IgD-negative memory B cell (primary cell): ENCODE measurements around the gene MYO7A. TPM values are rescaled to one million over a fixed set of nuclear protein-coding genes. Genes with fewer than 3 reads are reported as not detected.

Source experiments
- H3K27ac Mint-ChIP-seq, 3 donors: one replicate each; pipeline ENCODE4 v1.8.0; 2020 to 2022; ENCODE audit warnings: mild to moderate bottlenecking in 3 of 3, mixed read lengths in 3 of 3, moderate library complexity in 1 of 3
- H3K27me3 Mint-ChIP-seq: one replicate; pipeline ENCODE4 v1.8.0; 2021; ENCODE audit warnings: mixed read lengths
- H3K36me3 Mint-ChIP-seq: one replicate; pipeline ENCODE4 v1.8.0; 2020; ENCODE audit warnings: mild to moderate bottlenecking, mixed read lengths
- H3K4me1 Mint-ChIP-seq, 3 donors: one replicate each; pipeline ENCODE4 v1.8.0; 2020 to 2022; ENCODE audit warnings: mixed read lengths in 3 of 3, mild to moderate bottlenecking in 1 of 3
- H3K4me3 Mint-ChIP-seq, 4 donors: one replicate each; pipeline ENCODE4 v1.8.0; 2020 to 2022; ENCODE audit warnings: mild to moderate bottlenecking in 4 of 4, mixed read lengths in 4 of 4, moderate library complexity in 3 of 4
- H3K9me3 Mint-ChIP-seq, 3 donors: one replicate each; pipeline ENCODE4 v1.8.0; 2020 to 2021; ENCODE audit warnings: mixed read lengths in 3 of 3, mild to moderate bottlenecking in 1 of 3
- polyA plus RNA-seq: library from polyadenylated mRNA; unstranded; fragments of 300-500 nt; fragmentation: Illumina TruSeq; gene quantifications from one replicate; pipeline ENCODE4 v1.2.3, GENCODE V29; 2021

Gene MYO7A
- polyA plus RNA-seq, 1 donor from 2014 or later, result not detected

GRCh38 chr11:77101043-77101537, 27.0 kb upstream of the MYO7A start:
- H3K4me1 Mint-ChIP-seq, result no peaks in the 10 kb centered on the region
- H3K27ac Mint-ChIP-seq, result no peak overlapping the region

DNA sequence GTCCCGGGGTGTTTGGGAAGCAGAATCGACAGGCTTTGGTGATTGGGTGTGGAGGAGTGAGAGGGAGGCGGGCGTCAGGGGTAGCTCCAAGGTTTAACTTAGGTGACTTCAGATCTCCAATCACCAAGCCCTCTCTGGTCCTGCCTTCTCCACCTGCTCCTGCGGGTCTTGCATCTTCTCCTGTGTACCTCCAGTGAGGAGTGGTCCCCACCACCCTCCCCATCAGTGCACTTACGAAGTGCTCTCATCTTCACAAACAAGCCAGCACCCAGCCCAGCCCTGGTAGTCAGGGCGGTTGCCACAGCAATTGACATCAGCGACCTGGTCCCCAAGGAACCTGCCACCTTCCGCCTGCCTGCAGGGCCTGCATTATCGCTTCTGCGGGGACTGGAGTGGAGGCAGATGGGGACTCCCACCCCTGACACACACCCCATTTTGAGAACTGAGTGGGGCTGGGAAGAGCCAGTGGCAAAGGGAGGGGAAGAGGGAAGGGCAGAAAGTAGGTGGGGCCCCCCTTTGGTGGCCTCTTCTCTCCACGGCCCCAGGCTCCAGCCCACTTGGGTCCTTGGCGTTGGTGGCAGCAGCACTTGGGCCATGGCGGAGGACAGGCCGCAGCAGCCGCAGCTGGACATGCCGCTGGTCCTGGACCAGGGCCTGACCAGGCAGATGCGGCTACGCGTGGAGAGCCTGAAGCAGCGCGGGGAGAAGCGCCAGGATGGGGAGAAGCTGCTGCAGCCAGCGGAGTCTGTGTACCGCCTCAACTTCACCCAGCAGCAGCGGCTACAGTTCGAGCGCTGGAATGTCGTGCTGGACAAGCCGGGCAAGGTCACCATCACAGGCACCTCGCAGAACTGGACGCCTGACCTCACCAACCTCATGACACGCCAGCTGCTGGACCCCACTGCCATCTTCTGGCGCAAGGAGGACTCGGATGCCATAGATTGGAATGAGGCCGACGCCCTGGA, 25.5 kb upstream of the MYO7A start, which contains the start of gene OMP:
TSS of gene OMP (plus strand) at position 595 of the 965 bp plus-strand sequence. CDS start at position 595, 0 bp downstream.
- Mint-ChIP-seq H3K4me3 (no peak within 1 kb of the TSS), H3K36me3 (no peaks in the 10 kb centered on the region), H3K4me1 (no peaks in the 10 kb centered on the region), H3K9me3 (no peaks in the 10 kb centered on the region), H3K27me3 (peaks cover 3% of the 10 kb centered on the region), H3K27ac (no peak within 1 kb of the TSS)

More at GRCh38 chr11:77101043-77101537, 27.0 kb upstream of the MYO7A start:
- Mint-ChIP-seq H3K9me3 (no peaks in the 10 kb centered on the region), H3K36me3 (no peaks in the 10 kb centered on the region), H3K4me3 (no peak overlapping the region), H3K27me3 (peaks cover 3% of the 10 kb centered on the region)

DNA sequence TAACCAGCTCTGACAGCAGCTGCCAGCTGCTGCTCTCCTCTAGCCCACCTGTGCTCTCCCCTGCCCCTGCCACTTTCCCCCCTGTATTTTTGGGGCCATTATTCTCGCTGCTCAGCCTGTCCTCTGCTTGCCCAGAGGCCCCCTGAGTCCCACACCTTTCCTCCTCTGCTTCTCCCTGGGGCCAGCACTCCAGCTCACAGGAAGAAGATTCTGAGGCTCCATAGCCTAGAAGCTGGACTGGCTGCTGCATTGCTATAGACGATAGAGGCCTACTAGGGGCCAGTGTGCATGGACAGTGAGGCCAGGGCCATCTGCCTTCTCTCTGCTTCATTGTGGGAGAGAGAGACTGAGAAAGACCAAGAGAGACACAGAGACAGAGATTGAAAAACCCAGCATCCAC, 24.7 kb upstream of the MYO7A start:
- Mint-ChIP-seq H3K27me3 (peaks cover 3% of the 10 kb centered on the region), H3K4me3 (no peak overlapping the region), H3K27ac (no peak overlapping the region), H3K36me3 (no peaks in the 10 kb centered on the region), H3K4me1 (no peaks in the 10 kb centered on the region), H3K9me3 (no peaks in the 10 kb centered on the region)

DNA sequence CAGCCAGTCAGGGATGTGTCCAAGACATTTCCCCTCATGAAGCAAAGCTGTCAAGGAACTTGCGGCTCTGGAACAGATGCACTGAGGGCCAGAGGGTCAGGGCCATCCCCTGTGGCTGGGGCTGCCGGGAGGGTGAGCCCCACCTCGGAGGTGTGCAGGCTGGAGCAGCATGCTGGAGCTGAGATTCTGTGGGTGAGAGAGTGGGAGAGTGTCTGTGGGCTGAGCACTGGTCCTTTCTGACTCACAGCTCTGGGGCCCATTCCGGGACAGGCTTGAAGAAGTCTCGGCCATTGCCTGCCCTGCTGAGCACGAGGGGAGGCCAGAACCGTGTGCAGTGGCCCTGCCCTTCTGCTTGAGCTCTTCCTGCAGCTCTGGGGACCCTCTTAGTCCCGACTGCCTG, 23.3 kb upstream of the MYO7A start:
- H3K9me3 Mint-ChIP-seq, result no peaks in the 10 kb centered on the region
- H3K27me3 Mint-ChIP-seq, result peaks cover 3% of the 10 kb centered on the region
- no peaks in the 10 kb centered on the region for H3K4me1 Mint-ChIP-seq
- H3K36me3 Mint-ChIP-seq, result no peaks in the 10 kb centered on the region
- H3K4me3 Mint-ChIP-seq, result no peak overlapping the region
- no peak overlapping the region for H3K27ac Mint-ChIP-seq

DNA sequence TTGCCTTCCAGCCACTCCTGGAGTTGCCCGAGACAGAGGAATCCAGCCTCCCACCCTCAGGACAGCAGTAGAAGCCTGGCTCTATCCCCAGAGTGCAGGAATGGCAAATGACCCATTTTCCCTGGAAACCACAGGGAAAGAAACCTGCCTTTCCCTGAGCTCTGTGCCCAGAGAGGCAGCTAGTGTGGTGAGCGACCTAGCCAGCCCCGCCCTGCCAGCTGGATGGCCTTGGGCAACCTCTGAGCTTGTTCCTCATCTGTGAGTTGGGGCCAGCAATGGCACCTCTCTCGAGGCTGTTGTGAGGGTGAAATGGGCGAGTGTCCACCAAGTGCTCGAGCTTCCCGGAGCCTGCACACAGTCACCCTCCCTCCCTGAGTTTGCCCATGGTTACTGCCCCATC, 21.7 kb upstream of the MYO7A start:
- H3K27me3 Mint-ChIP-seq, result peaks cover 5% of the 10 kb centered on the region
- H3K4me3 Mint-ChIP-seq, result no peak overlapping the region
- no peaks in the 10 kb centered on the region for H3K9me3 Mint-ChIP-seq

DNA sequence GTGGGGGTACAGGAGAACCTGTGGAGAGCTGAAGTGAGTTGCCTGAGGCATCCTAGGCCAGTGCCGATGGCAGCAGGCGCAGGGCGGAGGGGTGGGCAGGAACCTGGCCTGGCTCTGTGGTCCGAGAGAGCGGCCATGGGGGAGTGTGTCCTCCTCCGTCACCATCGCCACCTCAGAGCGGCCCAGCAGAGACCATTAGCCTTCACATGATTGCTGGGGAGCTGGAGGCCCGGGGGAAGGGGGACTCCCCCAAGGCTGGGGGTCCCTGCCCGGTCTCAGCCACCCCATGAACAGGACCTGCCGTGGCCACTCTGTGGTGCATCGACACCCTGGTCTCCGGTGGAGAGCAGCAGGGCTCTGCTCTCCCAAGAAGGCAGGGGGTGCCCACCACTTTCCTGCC, 21.3 kb upstream of the MYO7A start:
- Mint-ChIP-seq H3K27ac (no peak overlapping the region), H3K4me3 (no peak overlapping the region), H3K36me3 (no peaks in the 10 kb centered on the region), H3K27me3 (peaks cover 3% of the 10 kb centered on the region), H3K9me3 (no peaks in the 10 kb centered on the region), H3K4me1 (no peaks in the 10 kb centered on the region)

More for the DNA sequence above, 21.7 kb upstream of the MYO7A start:
- H3K27ac Mint-ChIP-seq, result no peak overlapping the region
- H3K4me1 Mint-ChIP-seq, result no peaks in the 10 kb centered on the region
- no peaks in the 10 kb centered on the region for H3K36me3 Mint-ChIP-seq

- no peaks in the 10 kb centered on the region for H3K9me3 Mint-ChIP-seq
- no peaks in the 10 kb centered on the region for H3K4me1 Mint-ChIP-seq
- no peak overlapping the region for H3K27ac Mint-ChIP-seq
- no peak overlapping the region for H3K4me3 Mint-ChIP-seq
- no peaks in the 10 kb centered on the region for H3K36me3 Mint-ChIP-seq
- peaks cover 5% of the 10 kb centered on the region for H3K27me3 Mint-ChIP-seq
Measured at GRCh38 chr11:77107950-77108349, 20.1 kb upstream of the MYO7A start.

DNA sequence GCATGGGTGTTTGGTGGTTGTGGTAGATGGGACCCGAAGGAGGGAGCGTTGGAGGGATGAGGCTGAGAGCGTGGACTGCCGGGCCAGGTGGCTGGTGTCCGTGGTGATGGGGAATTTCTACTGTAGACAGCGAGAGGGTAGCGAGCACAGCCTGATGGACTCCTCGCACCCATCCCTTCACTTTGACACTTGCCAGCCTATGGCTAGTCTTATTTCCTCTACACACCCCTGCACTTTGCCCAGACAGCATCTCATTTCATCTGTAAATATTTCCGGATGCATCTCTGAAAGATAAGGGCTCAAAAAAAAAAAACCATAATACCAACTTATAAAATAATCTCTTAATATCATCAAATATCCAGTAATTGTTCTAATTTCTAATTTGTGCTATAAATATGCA, 19.6 kb upstream of the MYO7A start:
- no peaks in the 10 kb centered on the region for H3K36me3 Mint-ChIP-seq
- H3K9me3 Mint-ChIP-seq, result no peaks in the 10 kb centered on the region
- no peak overlapping the region for H3K27ac Mint-ChIP-seq
- H3K27me3 Mint-ChIP-seq, result peaks cover 5% of the 10 kb centered on the region
- H3K4me3 Mint-ChIP-seq, result no peak overlapping the region
- no peaks in the 10 kb centered on the region for H3K4me1 Mint-ChIP-seq

GRCh38 chr11:77109236-77110019, 18.6 kb upstream of the MYO7A start:
- no peak overlapping the region for H3K4me3 Mint-ChIP-seq
- no peaks in the 10 kb centered on the region for H3K36me3 Mint-ChIP-seq
- H3K27me3 Mint-ChIP-seq, result peaks cover 5% of the 10 kb centered on the region
- H3K9me3 Mint-ChIP-seq, result no peaks in the 10 kb centered on the region
- no peak overlapping the region for H3K27ac Mint-ChIP-seq
- no peaks in the 10 kb centered on the region for H3K4me1 Mint-ChIP-seq

- no peak overlapping the region for H3K27ac Mint-ChIP-seq
- no peaks in the 10 kb centered on the region for H3K9me3 Mint-ChIP-seq
- no peaks in the 10 kb centered on the region for H3K36me3 Mint-ChIP-seq
- H3K4me1 Mint-ChIP-seq, result no peaks in the 10 kb centered on the region
- H3K4me3 Mint-ChIP-seq, result no peak overlapping the region
- peaks cover 5% of the 10 kb centered on the region for H3K27me3 Mint-ChIP-seq
Measured at GRCh38 chr11:77110836-77111235, 17.2 kb upstream of the MYO7A start.

DNA sequence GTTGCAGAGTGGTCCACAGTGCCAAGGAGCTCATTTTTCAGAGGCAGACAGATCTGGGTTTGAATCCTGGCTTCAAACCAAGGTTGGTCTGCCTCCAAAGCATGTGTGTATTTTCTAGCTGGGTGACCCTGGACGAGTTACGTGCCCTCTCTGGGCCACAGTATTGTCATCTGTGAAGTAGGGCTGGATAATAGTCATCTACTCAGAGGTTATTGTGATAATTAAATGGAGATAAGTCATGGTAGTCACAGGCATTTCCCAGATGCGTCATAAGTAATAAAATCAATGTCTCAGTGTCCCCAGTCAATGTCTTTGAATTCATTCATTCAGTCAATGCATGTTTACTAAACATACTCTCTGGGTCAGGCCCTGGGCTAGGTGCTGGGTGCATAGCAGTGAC, 16.8 kb upstream of the MYO7A start:
- Mint-ChIP-seq H3K27me3 (peaks cover 5% of the 10 kb centered on the region), H3K27ac (peak overlapping the region in 1 of 3 donors; percentile 9), H3K4me1 (no peaks in the 10 kb centered on the region), H3K4me3 (no peak overlapping the region), H3K36me3 (no peaks in the 10 kb centered on the region), H3K9me3 (no peaks in the 10 kb centered on the region)

GRCh38 chr11:77111946-77112345, 16.1 kb upstream of the MYO7A start:
- no peaks in the 10 kb centered on the region for H3K36me3 Mint-ChIP-seq
- H3K27me3 Mint-ChIP-seq, result peaks cover 5% of the 10 kb centered on the region
- H3K27ac Mint-ChIP-seq, result peak overlapping the region in 1 of 3 donors; percentile 17
- H3K4me1 Mint-ChIP-seq, result no peaks in the 10 kb centered on the region
- H3K9me3 Mint-ChIP-seq, result no peaks in the 10 kb centered on the region
- H3K4me3 Mint-ChIP-seq, result no peak overlapping the region

- H3K4me3 Mint-ChIP-seq, result no peak overlapping the region
- H3K27ac Mint-ChIP-seq, result no peak overlapping the region
- no peaks in the 10 kb centered on the region for H3K9me3 Mint-ChIP-seq
- H3K36me3 Mint-ChIP-seq, result no peaks in the 10 kb centered on the region
- no peaks in the 10 kb centered on the region for H3K4me1 Mint-ChIP-seq
- peaks cover 5% of the 10 kb centered on the region for H3K27me3 Mint-ChIP-seq
Measured at GRCh38 chr11:77112641-77113381, 15.2 kb upstream of the MYO7A start.

DNA sequence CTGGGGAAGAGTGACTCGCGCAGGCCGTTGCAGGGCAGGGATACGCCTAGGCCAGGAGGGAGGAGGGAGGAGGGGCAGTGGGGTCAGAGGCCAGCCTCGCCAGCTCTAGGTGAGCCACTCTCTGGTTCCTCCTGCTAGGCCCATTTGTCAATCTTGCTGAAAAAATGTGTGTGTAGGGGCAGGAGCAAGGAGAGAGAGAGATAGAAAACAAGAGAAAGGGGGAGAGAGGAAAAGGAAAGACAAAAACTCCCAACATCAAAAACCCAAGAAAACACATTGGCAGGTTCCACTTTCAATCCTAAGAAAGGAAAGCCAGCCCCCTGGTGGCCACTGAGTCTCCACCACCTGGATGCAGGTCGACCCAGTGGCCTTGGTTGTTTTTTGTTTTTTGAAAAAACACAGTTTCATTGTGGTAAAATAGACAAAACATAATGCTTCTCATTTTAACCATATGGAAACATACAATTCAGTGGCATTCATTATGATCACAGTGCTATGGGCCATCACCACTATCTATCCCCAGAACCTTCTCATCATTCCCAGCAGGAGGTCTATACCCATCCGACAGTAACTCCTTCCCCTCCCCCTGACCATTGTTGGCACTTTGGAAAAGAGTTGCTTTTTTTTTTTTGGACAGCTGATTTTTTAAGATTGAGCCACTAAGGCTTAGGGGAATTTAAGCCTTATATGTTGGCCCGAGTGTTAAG, 14.5 kb upstream of the MYO7A start:
- H3K4me3 Mint-ChIP-seq, result no peak overlapping the region
- no peaks in the 10 kb centered on the region for H3K4me1 Mint-ChIP-seq
- H3K27ac Mint-ChIP-seq, result no peak overlapping the region
- H3K36me3 Mint-ChIP-seq, result no peaks in the 10 kb centered on the region
- H3K9me3 Mint-ChIP-seq, result no peaks in the 10 kb centered on the region
- peaks cover 5% of the 10 kb centered on the region for H3K27me3 Mint-ChIP-seq
